B cell (primary cell): ENCODE measurements around the gene BAZ2B.

Experiments
- EZH2 ChIP-seq: IDR thresholded peaks from 2 replicates; pipeline ENCODE4 v1.6.1; 2012; ENCODE audit warnings: borderline replicate concordance, low read depth, mild to moderate bottlenecking, moderate library complexity, low read length; ENCODE audit not compliant: insufficient read depth, poor library complexity, severe bottlenecking
- TF ChIP-seq, protein P1 (sequence below): fragments of 200-600 bp; IDR thresholded peaks from one replicate; pipeline ENCODE4 v1.8.0; 2022; ENCODE audit warnings: antibody characterized with exemption, mild to moderate bottlenecking

DNA sequence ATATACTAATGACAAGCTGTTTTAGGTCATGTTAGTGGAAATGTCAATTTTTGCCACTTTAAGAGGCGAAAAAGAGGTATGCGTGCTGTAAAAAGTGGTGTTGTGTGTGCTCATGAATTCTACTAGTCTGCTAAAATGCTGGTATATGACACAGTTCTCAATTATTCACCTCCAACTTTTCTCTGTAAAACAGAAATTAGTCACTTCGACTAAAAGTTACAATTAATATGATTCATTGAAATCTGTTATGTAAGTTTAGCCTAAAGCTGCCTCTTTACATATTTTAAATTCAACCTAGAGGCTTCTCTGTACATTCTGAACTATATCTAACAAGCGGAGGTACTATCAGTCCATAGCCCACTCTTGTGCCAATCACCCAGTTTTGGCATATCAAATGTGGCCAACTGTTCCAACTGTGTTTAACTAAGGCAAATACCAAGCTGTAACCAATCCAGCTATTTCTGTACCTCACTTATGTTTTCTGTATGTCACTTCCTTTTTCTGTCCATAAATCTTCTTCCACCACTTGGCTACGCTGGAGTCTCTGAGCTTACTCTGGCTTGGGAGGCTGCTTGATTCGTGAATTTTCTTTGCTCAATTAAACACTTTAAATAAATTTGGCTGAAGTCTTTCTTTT lies 20.8 kb downstream of the BAZ2B start:
- TF ChIP-seq, protein P1, sequence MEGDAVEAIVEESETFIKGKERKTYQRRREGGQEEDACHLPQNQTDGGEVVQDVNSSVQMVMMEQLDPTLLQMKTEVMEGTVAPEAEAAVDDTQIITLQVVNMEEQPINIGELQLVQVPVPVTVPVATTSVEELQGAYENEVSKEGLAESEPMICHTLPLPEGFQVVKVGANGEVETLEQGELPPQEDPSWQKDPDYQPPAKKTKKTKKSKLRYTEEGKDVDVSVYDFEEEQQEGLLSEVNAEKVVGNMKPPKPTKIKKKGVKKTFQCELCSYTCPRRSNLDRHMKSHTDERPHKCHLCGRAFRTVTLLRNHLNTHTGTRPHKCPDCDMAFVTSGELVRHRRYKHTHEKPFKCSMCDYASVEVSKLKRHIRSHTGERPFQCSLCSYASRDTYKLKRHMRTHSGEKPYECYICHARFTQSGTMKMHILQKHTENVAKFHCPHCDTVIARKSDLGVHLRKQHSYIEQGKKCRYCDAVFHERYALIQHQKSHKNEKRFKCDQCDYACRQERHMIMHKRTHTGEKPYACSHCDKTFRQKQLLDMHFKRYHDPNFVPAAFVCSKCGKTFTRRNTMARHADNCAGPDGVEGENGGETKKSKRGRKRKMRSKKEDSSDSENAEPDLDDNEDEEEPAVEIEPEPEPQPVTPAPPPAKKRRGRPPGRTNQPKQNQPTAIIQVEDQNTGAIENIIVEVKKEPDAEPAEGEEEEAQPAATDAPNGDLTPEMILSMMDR, result no peak
- TF ChIP-seq EZH2, result no peak
